K562 (cell line): ENCODE data around the gene IGDCC3. TPM values are rescaled to one million over a fixed set of nuclear protein-coding genes. Genes with fewer than 3 reads are reported as not detected.
A peak's percentile ranks its signal among the peaks of the same experiment; 100 is the strongest.

Experiments
- CC2D1A ChIP-seq: fragments of 450-650 bp; IDR thresholded peaks from 2 replicates; pipeline ENCODE4 v1.6.1; 2017; ENCODE audit warnings: mild to moderate bottlenecking
- CHD2 ChIP-seq: IDR thresholded peaks from 2 replicates; pipeline ENCODE4 v1.6.1; 2011; ENCODE audit warnings: low read depth, low read length
- CXXC5 ChIP-seq: fragments of 250-450 bp; sonication (Bioruptor Pico); IDR thresholded peaks from 2 replicates; pipeline ENCODE4 v1.8.0; 2022; ENCODE audit warnings: inconsistent platforms, mild to moderate bottlenecking, moderate library complexity
- ESRRB ChIP-seq: fragments of 250-450 bp; sonication (Bioruptor Pico); IDR thresholded peaks from 2 replicates; pipeline ENCODE4 v1.5.0; 2020; ENCODE audit warnings: mild to moderate bottlenecking, moderate library complexity, borderline replicate concordance
- FOXP1 ChIP-seq: sonication (generic); formaldehyde crosslinking; IDR thresholded peaks from 2 replicates; pipeline ENCODE4 v1.8.0; 2022; ENCODE audit warnings: mild to moderate bottlenecking, missing genetic modification reagents
- HDAC2 ChIP-seq: fragments of 450-650 bp; IDR thresholded peaks from 2 replicates; pipeline ENCODE4 v1.6.1; 2016; ENCODE audit warnings: mild to moderate bottlenecking
- MAFF ChIP-seq: IDR thresholded peaks from 2 replicates; pipeline ENCODE4 v1.6.1; 2012; ENCODE audit warnings: low read length, improper control_type of control experiment
- MEF2A ChIP-seq: IDR thresholded peaks from 2 replicates; pipeline ENCODE4 v1.6.1; 2011; ENCODE audit warnings: low read depth, mild to moderate bottlenecking, low read length, moderate library complexity; ENCODE audit not compliant: control insufficient read depth
- NBN ChIP-seq: fragments of 450-650 bp; IDR thresholded peaks from 2 replicates; pipeline ENCODE4 v1.6.1; 2016; ENCODE audit warnings: low read depth, mild to moderate bottlenecking
- NKRF ChIP-seq: fragments of 450-650 bp; IDR thresholded peaks from 2 replicates; pipeline ENCODE4 v1.6.1; 2016; ENCODE audit warnings: borderline replicate concordance
- NR4A1 ChIP-seq, 2 experiments: fragments of 250-450 bp in 1 of 2; fragments of 450-650 bp in 1 of 2; sonication (Bioruptor Pico) in 1 of 2; IDR thresholded peaks; 2 replicates each; pipeline versions ENCODE4 v1.4.0 to v1.6.1; 2016 to 2020; ENCODE audit warnings: mild to moderate bottlenecking in 2 of 2, missing compliant biosample characterization in 1 of 2, missing genetic modification characterization in 1 of 2, moderate library complexity in 1 of 2
- POLR3A ChIP-seq: IDR thresholded peaks from 2 replicates; pipeline ENCODE4 v1.6.1; 2011; ENCODE audit warnings: borderline replicate concordance, mild to moderate bottlenecking, moderate library complexity; ENCODE audit not compliant: insufficient read length, insufficient read depth; ENCODE audit errors: extremely low read depth
- POU5F1 ChIP-seq: fragments of 150-350 bp; IDR thresholded peaks from 2 replicates; pipeline ENCODE4 v1.6.1; 2014; ENCODE audit warnings: borderline replicate concordance, low read length, low read depth, mild to moderate bottlenecking; ENCODE audit not compliant: partially characterized antibody
- RFX5 ChIP-seq: IDR thresholded peaks from 2 replicates; pipeline ENCODE4 v1.6.1; 2011; ENCODE audit warnings: low read depth, mild to moderate bottlenecking, improper control_type of control experiment, low read length
- SIRT6 ChIP-seq: IDR thresholded peaks from one replicate; pipeline ENCODE4 v1.6.1; 2012; ENCODE audit warnings: low read depth, mild to moderate bottlenecking, control low read depth, inconsistent platforms, low read length, moderate library complexity
- SP1 ChIP-seq: sonication (generic); formaldehyde crosslinking; IDR thresholded peaks from 2 replicates; pipeline ENCODE4 v1.8.1; 2022; ENCODE audit warnings: mild to moderate bottlenecking, missing genetic modification reagents
- SRSF7 ChIP-seq: fragments of 200-400 bp; formaldehyde crosslinking; optimal IDR thresholded peaks from 2 replicates; pipeline ENCODE3; 2017; ENCODE audit warnings: mild to moderate bottlenecking, low read depth, low read length
- TAF1 ChIP-seq: IDR thresholded peaks from 2 replicates; pipeline ENCODE4 v1.6.1; 2011; ENCODE audit warnings: mild to moderate bottlenecking, low read length, moderate library complexity; ENCODE audit not compliant: insufficient read depth, control insufficient read depth, severe bottlenecking; ENCODE audit errors: extremely low read depth
- TFAM ChIP-seq: fragments of 250-450 bp; sonication (Bioruptor Pico); conservative IDR thresholded peaks from 2 replicates; pipeline ENCODE4 v1.5.0; 2021; ENCODE audit warnings: mild to moderate bottlenecking, moderate library complexity
- U2AF1 ChIP-seq: fragments of 200-400 bp; formaldehyde crosslinking; optimal IDR thresholded peaks from 2 replicates; pipeline ENCODE3; 2017; ENCODE audit warnings: mild to moderate bottlenecking, low read depth, low read length, moderate library complexity
- ZFX ChIP-seq: sonication (generic); formaldehyde crosslinking; IDR thresholded peaks from 2 replicates; pipeline ENCODE4 v1.8.0; 2022; ENCODE audit warnings: mild to moderate bottlenecking, missing genetic modification reagents, moderate library complexity
- ZNF217 ChIP-seq: sonication (generic); formaldehyde crosslinking; IDR thresholded peaks from 2 replicates; pipeline ENCODE4 v1.8.0; 2022; ENCODE audit warnings: mild to moderate bottlenecking, missing genetic modification reagents
- ZNF3 ChIP-seq: fragments of 250-450 bp; sonication (Bioruptor Pico); IDR thresholded peaks from 2 replicates; pipeline ENCODE4 v1.5.0; 2021; ENCODE audit warnings: mild to moderate bottlenecking, moderate library complexity
- ZNF518B ChIP-seq: fragments of 250-450 bp; sonication (Bioruptor Pico); IDR thresholded peaks from 2 replicates; pipeline ENCODE4 v1.5.0; 2021; ENCODE audit warnings: mild to moderate bottlenecking, moderate library complexity
- polyA plus RNA-seq, 8 experiments: library from polyadenylated mRNA; depleted of rRNA in 4 of 8; stranded (reverse) in 5 of 8; unstranded in 3 of 8; fragments of >200 nt; fragmentation: Nextera tagmentation in 2 of 8; fragmentation: Illumina TruSeq in 1 of 8; extraction: Ambion mirVana in 2 of 8; extraction: Trizol in 1 of 8; gene quantifications; 2 replicates each; pipeline versions ENCODE4 v1.2.1 to v1.2.3, GENCODE V29; 2011 to 2014; ENCODE audit warnings: inconsistent platforms in 1 of 8, missing spikeins in 1 of 8
- total RNA-seq, 7 experiments: library from RNA; depleted of rRNA in 6 of 7; stranded (reverse); fragments of >200 nt in 6 of 7; fragmentation: Illumina TruSeq in 2 of 7; extraction: Trizol in 2 of 7; gene quantifications; 2 replicates each; pipeline versions ENCODE4 v1.2.1 to v1.2.3, GENCODE V29; 2011 to 2021; ENCODE audit warnings: low replicate concordance in 1 of 7

IGDCC3 gene
- total and polyA plus RNA-seq, 9 of the 15 experiments (the other 6 are each of a cell fraction or from before 2014, with no cell fraction given): not detected

DNA sequence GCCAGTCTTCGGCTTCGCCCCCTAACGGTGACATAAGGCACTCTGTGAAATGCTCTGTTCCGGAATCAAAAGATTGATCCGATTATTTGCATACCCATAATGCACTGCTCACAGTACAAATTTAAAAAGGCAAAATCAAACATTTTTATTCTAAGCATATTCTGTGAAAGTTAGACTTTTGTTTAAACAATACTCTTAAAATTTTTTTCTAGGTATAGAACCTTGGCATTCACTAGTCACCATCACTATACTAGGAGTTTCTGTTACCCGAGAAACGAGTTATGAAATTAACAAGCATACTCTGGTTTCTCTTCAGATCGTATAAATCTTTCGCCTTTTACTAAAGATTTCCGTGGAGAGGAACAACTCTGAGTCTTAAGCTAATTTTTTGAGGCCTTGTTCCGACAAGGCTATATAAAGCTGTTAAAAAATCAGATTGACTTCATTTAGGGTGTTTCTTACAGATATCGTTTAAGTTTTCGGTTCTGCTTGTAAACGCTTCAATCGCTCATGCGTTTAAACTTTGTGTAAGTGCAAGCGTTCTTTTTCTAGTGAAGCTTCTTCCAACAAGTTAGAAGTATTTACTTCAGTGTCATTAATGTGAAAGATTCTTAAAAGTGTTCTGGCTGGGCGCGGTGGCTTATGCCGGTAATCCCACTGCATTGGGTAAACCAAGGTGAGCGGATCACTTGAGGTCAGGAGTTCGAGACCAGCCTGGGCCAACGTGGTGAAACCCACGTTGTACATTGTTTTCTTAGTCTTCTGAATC is 73.2 kb downstream of the IGDCC3 start, which contains the start of gene RNU5B-1 (continued):
- TF ChIP-seq ZNF518B (peak; percentile 96), NBN (peak; percentile 99), MAFF (peak; percentile 75), NR4A1 (CRISPR knock-in tag; IDR thresholded peaks at IDR 0.05) (no peak), NR4A1 (tag; IDR thresholded peaks at IDR 0.05) (no peak; the same call in 1 of the 2 replicates), HDAC2 (peak; percentile 55; the same call in 1 of the 2 replicates), ESRRB (CRISPR knock-in tag) (peak; percentile 92), POU5F1 (no peak), SRSF7 (no peak), CC2D1A (peak; percentile 15; the same call in 1 of the 2 replicates), TFAM (CRISPR knock-in tag) (no peak), POLR3A (peak; percentile 69), CXXC5 (peak; percentile 73), FOXP1 (peak; percentile 76), ZNF217 (CRISPR knock-in tag) (no peak), TAF1 (peak; percentile 73), CHD2 (peak; percentile 47), ZNF3 (CRISPR knock-in tag) (peak; percentile 95), U2AF1 (peak; percentile 78), SP1 (CRISPR knock-in tag) (peak; percentile 99), NKRF (peak; percentile 48; the same call in 1 of the 2 replicates), ZFX (CRISPR knock-in tag) (peak; percentile 88), SIRT6 (no peak), RFX5 (peak; percentile 68; the same call in 1 of the 2 replicates), MEF2A (peak; percentile 89)
